Stimulated activated CD8-positive, alpha-beta memory T cell treated with anti-CD3 and anti-CD28 coated beads, Interleukin-4, amount 100 ng/mL, for 4 hours (primary cell): ENCODE results near the gene KCNMA1.

ENCODE experiments used
- DNase-seq, 2 donors: peaks; one replicate each; pipeline ENCODE4 v3.0.0-alpha.2; 2020; ENCODE audit warnings: low read depth in 2 of 2, low spot score in 1 of 2

KCNMA1 gene

DNA sequence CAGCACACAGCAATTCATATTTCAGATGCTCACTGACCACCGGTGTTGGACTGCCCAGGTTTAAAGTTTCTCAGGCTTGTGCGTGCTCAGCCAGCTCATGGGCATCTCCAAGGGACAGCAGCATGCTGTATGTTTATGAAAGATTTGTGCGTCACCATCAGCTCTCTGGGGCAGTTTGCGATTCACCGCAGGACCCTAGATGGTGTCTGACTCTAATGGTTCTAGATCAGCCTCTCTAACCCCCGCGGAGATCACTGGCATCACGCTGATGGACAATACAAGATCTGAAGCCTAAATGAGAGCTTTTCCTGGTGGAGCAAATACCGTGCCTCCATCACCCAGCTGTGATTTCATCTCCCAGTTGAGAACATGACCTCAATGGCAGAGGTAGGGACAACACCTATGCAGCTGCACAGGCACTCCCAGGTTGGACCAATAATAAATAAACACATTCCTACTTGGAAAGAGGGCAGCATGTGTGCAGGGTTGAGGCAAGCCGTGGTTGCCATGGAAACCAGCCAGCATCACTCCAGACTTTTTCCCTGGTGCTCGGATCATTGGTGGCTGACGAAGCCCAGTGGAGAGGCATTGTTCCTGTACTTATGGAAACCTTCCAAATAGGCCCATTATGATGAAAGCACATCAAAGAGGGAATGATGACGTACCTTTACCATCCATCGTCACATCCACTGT lies 253.6 kb downstream of the KCNMA1 start:
- no peak for DNase-seq

DNA sequence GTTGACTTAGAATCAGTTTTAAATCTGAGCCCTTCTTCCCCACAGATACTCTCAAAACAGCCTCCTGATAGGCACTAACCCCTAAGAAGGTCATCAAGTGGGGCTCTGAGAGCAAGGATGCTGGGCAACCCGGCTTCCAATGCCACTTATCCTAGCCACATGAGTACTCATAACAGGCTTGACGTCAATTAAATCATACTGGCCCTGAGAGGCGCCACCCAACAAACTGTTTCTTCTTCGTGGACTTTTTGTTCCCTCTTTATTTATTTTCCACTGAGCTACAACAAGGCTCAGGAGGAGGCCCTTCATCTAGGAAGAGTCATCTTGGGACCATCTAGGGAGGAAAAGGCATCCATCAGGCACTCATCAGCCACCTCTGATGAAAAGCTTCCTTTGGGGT lies 255.9 kb downstream of the KCNMA1 start:
- DNase-seq = no peak

DNA sequence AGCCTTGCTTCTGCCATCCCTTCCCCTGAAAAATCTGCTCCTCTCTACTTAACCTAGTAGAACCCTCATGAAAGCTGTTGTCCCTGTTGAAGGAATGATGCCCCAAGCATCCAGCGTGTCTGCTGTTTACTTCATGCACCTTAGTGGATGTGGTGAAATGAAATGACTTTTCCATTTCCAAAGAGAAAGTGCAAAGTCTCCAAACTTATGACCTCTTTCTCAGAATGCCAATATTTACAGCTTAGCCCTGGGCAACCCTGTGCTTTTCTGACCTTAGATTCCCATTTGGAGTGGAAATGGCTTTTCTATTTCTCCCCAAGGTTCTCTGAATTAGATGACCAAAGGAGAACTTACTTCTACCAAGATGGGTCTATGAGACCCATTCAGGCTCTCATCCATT lies 256.9 kb downstream of the KCNMA1 start:
- DNase-seq = no peak

DNA sequence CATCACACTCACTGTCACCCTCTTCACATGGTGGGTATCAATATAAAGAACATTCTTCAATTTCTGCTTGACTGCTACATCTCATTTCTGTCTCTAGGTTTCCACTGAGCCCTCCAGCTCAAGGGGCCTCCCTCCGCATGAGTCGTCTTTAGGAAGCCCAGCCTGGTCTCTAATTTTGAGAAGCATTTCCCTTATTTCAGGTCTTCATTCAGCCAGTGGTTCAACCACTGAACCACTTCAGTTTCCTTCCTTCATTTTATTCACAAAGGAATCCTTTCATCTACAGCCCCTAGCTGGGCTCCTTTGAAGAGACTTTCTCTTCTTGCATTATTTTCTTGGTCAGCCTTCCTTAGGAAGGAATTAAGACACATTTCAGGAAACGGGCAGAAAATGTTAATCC lies 257.4 kb downstream of the KCNMA1 start:
- DNase-seq = no peak

DNA sequence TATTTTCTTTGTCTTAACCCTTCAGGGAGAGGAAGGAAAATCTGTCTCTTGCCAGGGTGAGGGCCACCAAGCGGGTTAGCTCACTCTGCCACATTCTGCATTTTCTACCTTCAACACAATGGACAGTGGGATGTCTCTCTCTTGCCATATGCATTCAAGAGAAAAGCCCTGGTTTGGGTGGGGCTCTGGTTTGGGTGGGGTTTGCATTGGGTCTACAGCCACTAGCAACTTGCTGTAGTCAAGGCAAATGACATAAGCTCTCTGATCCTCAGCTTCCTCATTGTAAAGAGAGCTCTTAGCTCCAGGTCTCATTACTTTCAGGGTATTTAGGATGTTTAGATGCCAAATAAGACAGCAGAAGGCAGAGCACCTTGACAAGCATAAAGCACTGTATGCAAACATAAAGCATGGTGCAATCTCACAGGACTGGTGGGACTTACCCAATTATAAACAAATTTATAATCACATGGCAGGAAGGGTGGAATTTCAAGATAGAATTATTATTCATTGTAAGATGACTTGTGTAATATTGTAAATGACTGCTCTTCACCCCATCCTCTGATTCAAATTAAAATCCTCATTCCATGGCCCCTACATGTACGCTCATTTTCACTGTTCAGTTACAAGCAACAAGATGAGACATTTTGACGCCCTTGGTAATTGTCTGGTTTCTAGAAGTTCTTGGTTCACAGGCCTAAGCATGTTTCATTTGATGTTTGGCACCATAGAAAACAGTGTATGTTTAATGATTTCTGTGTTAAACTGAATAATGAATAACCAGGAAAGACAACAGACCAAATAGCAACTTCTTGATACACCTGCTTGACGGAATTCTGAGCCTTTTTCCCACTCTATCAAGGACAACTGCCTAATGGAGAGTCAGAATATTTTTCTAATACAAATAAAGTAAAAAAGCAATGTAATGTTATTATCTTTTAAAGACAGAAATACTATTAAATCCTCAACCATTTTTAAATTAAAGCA lies 258.9 kb downstream of the KCNMA1 start:
- DNase-seq = no peak

DNA sequence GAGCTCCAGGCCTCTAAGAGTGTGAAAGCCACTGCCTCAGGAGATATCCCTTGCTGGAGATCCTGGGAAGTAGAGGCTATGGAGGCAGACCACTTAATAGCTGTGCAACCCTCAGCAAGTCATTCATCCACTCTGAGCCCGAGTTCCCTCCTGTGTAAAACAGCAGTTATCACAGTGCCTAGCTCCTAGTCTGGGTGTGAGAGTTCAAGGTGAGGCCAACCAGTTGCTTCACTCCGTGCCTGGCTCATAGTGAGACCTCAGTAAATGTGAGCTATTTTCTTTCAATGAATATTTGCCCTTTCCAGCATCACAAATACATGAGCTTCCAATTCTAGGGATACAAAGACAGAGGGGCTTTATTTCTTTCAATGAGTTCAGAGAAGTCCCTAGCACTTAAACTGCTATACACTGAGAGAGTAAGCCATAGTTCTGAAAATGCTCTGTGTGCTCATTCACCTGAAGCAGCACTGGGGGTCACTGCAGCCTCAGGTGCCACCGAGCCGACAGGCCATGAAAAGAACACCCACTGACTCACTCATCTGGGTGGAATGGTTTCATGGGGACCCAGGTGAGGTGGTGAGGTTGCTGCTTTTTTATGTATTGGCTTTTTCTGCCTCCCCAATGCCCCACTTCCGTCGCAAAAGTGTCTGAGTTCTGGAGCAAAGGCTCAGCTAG lies 259.8 kb downstream of the KCNMA1 start:
- DNase-seq = no peak

DNA sequence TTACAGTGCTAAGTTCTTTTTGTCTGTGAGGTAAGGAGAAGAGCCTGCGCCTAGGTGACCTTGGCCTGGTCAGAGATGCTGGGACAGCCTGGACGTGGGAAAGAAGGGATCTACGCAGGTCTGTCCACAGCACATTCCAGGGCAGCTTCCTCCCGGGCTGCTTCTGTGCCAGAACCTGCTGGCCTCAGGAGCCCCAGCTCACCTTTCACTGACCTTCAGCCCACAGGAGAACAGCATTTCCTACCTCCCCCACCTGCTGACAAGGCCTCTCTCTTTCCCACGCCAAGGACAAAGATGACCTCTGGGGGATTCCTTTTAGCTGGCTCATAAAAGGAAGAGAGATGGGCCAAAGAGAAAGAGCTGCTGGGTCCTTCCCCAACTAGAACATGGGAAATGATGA lies 260.6 kb downstream of the KCNMA1 start:
- no peak for DNase-seq

DNA sequence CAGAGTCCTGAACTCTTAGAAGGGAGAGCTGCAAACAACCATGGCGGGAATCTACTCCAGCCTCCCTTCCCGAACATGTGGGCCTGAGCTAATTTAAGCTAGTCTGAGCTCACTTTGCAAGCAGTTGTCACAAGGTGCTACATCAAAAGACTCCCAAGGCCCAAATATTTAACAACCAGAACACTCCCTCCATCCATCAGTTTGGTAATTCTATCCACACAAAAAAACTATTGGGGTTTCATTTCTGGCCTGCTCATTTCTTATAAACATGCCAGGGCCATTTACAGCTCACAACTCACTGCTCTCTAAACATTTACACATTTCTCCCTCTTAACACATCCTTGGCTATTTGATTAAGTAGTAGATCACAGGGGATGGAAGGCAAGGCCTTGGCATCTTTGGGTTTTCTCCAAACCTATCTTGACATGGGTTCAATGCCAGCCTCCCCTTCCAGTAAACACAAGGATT lies 263.4 kb downstream of the KCNMA1 start:
- DNase-seq = no peak

DNA sequence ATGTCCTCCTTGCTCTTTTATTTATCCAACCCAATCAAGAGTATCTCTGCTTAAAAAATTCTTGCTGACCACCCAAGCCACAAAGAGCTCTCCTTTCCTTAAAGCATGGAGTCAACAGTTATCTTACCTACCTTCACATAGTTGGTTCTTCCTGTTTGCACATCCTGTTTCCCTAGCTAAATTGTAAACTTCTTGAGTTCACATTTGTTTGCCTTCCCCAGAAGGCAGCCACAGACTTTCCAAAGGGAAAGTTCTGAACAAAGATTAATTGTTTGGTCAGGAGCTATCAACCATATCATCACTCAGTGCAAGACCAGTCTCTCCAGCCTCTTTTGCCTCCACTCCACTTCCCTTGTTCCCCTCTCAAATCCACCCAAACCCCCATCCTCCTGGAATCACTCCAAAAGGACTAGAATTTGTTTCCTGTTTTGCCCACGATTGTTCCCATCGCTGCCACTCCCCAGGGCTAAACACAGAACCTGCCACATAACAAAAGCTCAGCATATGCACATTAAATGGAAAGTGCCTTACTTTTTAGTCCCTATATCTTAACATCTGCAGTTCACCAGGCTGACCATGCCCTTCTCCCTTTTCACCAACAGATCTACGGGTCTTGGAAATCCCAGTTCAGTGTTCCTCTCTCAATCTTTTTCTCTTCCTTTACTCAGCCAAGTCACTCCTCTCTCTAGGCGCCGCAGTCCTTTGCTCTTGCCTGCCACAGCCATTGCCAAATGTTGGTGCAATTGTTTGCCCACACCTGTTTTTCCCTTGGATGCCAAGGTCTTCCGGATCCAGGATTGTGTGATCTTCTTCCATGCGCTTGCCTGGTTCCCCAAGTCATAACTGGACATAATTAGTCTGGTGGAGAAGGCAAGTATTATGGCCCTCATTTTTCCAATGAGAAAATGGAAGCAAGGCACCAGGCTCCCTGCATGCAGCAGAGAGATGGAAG lies 265.5 kb downstream of the KCNMA1 start:
- DNase-seq = no peak

DNA sequence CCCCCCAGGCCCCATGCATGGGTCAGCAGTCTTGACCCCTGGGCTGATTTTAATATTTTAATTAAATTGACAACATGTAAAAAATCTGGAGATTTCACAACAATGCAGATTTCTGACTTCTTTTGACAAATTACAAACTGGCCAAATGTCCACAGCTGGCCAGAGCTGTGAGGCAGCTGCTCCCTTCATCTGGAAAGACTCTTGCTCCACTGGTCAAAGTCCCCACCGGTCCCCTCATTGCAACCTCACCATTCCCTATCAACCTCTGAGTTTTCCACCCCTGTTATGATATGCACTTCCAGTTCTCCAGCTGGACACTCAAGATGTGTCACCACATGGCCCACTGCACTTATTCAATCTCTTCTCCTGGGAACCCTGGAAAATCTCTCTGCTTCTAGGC lies 266.2 kb downstream of the KCNMA1 start:
- DNase-seq = no peak

DNA sequence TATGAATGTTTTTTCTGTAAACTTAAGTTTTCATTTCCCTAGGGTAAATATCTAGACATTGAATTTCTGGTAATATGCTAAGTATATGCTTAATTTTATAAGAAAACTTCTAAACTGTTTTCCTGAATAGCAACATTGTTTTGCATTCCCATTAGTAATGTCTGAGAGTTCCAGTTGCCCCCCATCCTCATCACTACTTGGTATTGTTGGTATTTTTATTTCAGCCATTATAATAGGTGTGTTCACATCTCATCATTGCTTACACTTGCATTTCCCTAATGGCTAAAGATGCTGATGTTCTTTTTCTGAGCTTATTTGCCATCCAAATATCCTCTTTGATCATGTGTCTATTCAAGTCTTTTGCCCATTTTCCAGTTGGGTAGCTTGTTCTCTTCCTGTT lies 269.6 kb downstream of the KCNMA1 start:
- DNase-seq = no peak

DNA sequence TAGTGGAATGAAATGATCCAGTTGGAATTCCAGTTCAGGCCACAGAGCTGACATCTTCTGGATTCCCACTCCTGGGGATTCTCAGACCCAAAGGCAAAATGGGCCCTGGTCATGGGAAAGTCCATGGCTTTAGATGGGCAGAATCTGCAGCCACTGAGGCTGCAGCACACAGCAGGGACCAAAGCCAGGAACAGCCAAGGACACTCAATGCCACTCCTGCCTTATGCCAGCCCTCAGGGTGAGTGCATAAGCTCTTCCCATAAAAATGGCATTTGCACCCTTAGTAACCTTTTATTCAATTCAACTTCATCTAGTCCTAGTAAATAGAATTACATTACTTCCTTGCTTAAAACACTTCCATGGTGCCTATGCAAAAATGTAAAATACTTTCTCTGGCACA lies 274.4 kb downstream of the KCNMA1 start:
- DNase-seq = no peak

DNA sequence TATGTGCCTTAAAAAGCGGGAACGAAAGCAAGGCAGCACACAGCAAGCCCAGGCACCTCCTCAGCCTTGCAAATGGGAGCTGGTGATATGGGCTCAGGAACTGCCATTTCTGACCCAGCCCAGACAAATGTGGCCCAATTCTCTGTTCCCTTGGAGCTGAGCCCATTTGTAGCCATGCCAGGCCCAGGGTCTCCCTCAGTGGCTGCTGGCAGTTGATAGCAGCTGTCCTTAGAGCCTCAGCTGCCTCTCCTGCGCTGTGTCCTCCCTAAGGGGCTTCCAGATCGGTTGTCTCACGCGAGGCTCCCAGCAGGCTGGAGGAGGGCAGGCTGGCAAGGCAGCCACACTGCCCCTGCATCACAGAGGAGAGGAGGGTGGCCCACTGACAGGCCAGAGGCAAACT lies 275.8 kb downstream of the KCNMA1 start:
- no peak for DNase-seq

DNA sequence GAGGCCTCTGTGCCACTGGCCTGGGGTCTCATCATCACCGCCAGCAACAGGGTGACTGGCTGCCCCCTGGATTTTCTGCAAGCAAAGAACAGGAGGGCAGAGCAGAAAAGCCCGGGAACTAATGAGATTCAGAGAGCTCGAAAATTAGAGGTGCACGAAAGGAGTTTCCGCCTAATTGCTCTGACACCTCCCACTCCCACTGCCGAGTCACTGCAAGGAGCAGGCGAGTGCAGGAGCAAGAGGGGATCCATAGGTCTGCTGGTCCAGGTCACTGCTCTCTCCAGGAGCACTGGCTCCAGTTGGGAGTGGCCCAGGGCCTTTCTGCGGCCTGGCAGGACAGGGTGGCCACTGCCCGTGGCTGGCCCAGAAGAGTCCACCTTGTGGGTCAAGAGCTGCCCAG lies 276.2 kb downstream of the KCNMA1 start:
- DNase-seq = no peak

DNA sequence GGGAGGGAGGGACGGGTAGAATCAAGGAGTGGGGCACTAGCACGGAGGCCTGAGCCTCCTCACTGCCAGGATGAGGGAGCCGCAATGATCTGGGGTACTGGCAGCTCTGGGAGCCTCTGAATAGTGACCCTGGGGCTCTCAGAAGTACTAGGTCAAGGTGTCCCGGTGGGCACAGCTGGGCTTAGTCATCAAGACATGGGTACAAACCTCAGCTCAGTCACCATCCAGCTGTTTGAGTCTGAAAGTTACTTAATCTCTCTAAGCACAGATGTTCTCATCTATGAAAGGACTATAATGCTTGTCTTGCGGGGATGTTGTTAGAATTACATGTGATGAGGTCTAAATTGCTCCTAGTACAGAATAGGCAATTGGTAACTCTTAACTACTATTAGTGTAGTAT lies 276.8 kb downstream of the KCNMA1 start:
- DNase-seq = no peak

DNA sequence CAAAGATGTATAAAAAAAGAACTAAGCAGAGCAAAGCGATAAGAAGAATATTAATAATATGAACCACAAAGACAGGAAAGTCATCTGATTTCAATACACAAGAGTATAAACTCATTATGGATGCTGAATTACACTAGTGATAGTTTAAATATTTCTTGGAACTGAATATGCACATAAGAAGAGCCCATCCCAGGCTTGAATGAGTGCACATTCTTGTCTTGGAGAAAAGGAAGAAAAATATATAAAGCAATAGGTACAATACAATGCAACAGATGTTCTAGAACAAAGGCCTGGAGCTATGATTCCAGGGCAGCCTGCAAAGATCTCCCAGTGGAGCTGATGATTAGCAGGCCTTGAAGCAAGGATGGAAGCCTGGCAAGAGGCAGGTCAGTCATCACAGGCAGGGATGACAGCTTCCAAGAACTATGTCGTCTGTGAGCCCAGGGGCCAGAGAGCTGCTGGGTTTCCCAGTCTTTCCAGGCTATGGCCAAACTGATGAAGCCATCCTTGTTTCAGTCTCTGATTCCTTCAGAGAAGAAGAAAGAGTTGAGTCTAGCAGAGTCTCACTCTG lies 277.6 kb downstream of the KCNMA1 start:
- no peak for DNase-seq

DNA sequence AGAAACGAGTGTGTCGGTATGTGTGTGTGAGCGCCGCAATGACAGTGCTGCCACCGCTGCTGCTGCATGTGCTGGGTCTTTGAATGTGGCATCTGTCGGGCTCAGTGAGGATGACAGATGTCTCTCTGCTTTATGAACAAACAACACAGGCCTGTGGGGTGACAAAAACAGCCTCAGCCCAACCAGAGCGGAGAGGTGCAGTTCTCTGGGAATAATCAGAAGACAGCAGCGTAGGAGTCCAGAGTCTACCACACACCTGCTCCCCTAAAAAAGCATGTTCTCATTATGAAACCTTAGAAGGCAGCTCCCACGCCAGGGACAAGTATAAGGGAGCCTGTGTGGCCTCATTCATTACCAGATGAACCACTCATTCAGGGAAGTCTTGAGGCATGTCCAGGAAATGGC lies 278.3 kb downstream of the KCNMA1 start:
- DNase-seq = no peak

DNA sequence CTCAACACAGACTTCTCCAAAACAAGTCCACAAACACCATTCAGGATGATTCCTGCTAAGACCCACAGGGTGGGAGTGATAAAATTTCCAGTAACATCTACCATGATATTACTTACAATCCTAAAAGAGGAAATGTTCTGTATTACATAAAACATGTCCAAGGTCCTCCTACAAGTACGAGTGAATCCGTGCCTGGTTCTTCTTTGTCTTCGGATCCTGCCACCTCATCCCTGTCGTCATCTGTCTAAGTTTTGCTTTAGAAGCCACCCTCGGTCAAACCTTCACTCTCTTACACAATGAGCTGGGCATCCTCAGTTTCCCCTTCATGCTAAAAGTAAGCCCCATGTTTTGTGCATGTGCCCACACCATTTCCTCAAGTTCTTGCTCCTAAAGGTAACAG lies 279.0 kb downstream of the KCNMA1 start:
- no peak for DNase-seq

DNA sequence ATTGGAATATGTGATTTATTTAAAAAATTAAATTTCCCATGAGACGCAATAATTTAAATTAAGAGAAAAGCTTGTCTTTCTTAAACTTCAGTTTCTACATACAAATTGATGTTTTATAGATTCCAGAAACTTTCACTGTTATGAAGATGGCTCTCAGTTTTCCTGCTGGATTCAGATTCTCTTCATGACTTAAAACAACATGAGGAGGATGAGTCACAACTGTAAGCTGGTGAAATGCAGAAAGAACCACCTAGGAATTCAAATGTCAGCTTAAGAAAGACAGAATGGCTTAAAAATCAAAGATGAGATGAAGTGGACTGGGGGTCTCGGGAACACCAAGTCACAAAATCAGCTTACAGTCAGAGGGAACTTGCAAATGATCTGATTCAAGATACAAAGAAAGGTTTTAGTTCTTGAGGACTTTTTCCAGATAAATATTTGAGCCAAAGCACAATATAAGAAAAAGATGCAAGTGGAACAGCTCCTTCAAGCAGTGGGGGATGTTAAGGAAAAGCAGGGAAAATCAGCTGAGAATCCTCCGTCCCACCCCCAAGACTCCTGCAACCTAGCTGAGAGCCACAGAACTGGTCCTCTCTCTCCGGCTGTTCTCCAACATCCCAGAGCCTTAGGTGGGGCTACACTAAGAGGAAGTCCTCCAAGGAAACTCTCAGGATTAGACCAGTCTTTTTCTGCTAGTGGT lies 279.8 kb downstream of the KCNMA1 start:
- no peak for DNase-seq

DNA sequence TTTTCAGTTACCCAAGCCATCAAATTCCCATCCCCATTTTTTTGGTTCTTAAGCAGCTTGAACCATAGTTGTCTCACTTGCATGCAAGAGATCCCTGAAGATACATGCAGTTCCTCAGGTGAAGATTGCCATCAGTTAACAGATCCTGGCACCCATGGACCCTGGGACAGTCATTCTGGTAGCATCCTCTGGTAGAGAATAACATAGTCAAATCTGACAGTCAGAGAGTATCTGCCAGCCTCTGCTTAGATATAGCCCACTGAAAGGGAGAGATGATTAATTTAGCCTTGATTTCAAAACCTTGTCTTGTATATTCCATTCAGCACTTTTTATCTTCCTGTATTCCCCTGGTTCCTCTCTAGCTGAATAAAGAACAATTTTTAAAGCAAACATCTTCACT lies 280.4 kb downstream of the KCNMA1 start:
- no peak for DNase-seq
